ENCODE data around the gene ALLC.

GRCh38 chr2:3689998-3690748 lies 32.2 kb downstream of the ALLC start:
- TF ChIP-seq POLR2AphosphoS5 (IDR thresholded peaks at IDR 0.05; ENCODE audit: borderline replicate concordance, low read depth, low read length) (no peak), EZH2 (IDR thresholded peaks at IDR 0.05) (no peak), FOXP2 (optimal IDR thresholded peaks at IDR 0.05; ENCODE audit: control extremely low read depth, extremely low read length, insufficient read depth) (no peak)

Measured in SK-N-MC (cell line).